Astrocyte of the cerebellum (primary cell): ENCODE data around the gene GTPBP8.

ENCODE experiments used
- DNase-seq: peaks from one replicate; pipeline ENCODE4 v3.0.0-alpha.2; 2011; ENCODE audit warnings: low read depth
- H3K4me3 ChIP-seq: 2 replicates; pipeline ENCODE4 v1.5.1; 2011; ENCODE audit warnings: mild to moderate bottlenecking, low read depth, low read length, moderate library complexity
- CTCF ChIP-seq: IDR thresholded peaks from 2 replicates; pipeline ENCODE4 v1.5.1; 2012; ENCODE audit warnings: low read length, low read depth, moderate library complexity, mild to moderate bottlenecking; ENCODE audit errors: missing control alignments
- in situ Hi-C: cut with HindIII; loops from 2 replicates; pipeline ENCODE4 v1.10.0; 2017; ENCODE audit warnings: low sequenced_read_pairs

The GTPBP8 gene

DNA sequence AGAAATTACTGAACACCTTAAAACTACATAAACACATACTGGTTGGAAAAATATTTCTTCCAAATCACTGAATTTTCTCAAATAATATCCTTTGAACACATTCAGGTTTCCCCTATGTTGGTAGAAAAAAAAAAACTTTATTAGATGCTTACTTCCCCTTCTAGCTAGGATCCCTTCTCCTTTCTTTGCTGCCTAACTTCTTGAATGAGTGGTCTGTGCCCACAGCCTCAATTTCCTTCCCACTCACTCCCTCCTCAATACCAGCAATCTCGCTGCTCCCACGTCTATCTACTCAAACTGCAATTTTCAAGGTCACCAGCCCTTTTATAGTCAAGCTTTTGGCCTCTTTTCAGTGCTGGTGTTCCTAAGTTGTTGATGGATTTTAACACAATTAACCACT lies 24.2 kb upstream of the GTPBP8 start:
- in situ Hi-C loops = no loop called here
- DNase-seq = no peak
- no peak overlapping the region for H3K4me3 ChIP-seq
- no peak for TF ChIP-seq CTCF

- no peak for TF ChIP-seq CTCF
- no peak for DNase-seq
- in situ Hi-C loops = no loop called here
- H3K4me3 ChIP-seq = no peak overlapping the region
Measured at GRCh38 chr3:112967425-112967824, 23.4 kb upstream of the GTPBP8 start.

- in situ Hi-C loops = no loop called here
- no peak for DNase-seq
- H3K4me3 ChIP-seq = no peak overlapping the region
- no peak for TF ChIP-seq CTCF
Measured at GRCh38 chr3:112967828-112968227, 23.0 kb upstream of the GTPBP8 start.

DNA sequence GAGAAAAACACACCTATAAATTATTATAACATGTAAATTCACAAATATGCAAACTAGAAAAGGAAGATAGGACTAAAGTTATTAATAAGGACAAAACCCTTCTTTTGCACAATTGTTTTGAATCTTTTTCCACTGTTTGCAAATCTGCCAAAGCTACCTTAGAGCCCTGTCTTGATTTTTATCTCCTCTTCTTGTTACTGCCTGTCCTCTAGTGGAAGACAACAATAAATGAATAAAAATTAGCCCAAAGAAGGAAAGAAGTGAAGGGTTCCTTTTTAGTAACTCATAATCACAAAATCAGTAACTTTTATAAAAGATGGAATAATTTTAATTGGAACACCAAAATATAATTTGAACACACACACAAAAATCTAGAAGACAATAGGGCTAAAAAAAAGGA lies 18.6 kb upstream of the GTPBP8 start:
- no peak for DNase-seq
- in situ Hi-C loops = no loop called here
- H3K4me3 ChIP-seq = no peak overlapping the region
- TF ChIP-seq CTCF = no peak

DNA sequence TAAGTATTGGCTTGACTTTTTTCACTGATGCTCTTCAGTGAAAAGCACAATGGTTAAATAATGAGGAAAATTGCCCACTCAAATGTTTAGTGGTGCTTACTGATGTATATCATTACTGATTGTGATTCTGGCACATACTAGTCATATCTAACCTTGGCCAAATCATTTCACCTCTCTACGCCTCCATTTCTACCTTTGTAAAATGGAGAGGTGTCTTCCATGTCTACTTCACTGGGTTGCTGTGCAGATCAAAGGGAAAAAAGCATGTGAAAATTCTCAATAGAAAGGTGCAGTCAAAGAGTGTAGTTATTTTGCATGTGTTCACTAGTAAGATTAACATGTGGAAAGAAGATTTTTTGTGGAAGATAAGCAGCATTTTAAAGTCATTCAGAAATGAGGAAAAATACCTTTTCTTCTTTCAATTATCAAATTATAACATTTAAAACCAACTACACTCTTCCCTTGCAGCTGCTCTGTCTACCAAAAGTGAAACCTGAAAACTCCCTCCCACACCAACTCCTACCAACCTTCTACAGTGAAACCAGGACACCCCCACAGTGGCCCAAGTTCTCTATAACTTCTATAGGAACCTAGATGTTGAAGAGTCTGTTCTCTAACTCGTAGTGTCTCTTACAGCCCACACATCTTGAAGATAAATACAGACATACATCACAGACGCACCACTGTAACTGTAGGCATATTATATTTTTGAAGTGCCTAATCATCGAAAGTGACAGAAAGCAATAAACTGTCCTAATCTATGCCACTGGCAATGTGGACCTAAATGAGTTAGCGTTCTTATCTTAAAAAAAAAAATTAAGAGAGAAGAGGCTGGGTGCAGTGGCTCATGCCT lies 17.2 kb upstream of the GTPBP8 start:
- no peak for TF ChIP-seq CTCF
- H3K4me3 ChIP-seq = no peak overlapping the region
- in situ Hi-C loops = no loop called here
- DNase-seq = no peak

DNA sequence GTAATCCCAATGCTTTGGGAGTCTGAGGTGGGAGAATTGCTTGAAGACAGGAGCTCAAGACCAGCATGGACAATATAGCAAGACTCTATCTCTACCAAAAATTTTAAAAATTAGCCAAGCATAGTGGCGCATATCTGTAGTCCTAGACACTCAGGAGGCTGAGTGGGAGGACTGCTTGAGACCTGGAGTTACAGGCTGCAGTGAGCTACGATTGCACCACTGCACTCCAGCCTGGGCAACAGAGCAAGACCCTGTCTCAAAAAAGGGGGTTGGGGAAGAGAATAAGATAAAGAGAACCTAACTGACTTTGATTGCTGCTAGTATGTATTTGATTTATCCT lies 16.6 kb upstream of the GTPBP8 start:
- H3K4me3 ChIP-seq = no peak overlapping the region
- in situ Hi-C loops = no loop called here
- TF ChIP-seq CTCF = no peak
- DNase-seq = no peak
